Measurements from ENCODE around the gene PLCH1.

DNA sequence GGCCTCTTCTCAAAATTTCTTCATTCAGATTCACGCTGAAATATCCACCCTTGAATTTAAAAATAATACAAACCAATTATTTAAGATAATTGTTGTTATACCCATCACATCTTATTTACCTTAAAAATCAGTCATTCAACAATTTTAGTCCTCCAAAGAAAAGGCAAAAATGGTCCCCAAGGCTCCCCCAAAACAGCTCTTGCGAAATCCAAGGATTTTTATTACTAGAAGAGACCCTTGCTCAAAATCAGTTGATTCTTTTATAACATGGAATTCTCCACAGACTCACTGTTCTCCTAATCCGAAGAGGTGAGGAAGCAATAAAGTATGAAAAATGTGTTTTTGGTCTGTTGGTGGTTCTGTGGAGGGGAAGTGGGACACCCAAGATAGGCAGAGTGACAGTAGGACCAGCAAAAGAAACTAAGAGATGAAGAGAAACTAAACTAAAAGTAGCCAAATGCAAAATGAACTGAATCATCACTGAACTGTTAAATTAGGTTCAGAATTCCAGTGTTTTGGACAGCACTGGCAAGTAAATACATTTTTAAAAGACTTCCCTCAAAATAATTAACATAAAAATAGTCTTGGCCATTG, 19.1 kb upstream of the PLCH1 start:
- TF ChIP-seq, protein P1, sequence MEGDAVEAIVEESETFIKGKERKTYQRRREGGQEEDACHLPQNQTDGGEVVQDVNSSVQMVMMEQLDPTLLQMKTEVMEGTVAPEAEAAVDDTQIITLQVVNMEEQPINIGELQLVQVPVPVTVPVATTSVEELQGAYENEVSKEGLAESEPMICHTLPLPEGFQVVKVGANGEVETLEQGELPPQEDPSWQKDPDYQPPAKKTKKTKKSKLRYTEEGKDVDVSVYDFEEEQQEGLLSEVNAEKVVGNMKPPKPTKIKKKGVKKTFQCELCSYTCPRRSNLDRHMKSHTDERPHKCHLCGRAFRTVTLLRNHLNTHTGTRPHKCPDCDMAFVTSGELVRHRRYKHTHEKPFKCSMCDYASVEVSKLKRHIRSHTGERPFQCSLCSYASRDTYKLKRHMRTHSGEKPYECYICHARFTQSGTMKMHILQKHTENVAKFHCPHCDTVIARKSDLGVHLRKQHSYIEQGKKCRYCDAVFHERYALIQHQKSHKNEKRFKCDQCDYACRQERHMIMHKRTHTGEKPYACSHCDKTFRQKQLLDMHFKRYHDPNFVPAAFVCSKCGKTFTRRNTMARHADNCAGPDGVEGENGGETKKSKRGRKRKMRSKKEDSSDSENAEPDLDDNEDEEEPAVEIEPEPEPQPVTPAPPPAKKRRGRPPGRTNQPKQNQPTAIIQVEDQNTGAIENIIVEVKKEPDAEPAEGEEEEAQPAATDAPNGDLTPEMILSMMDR (IDR thresholded peaks at IDR 0.05; ENCODE audit: low read depth, low read length, poor library complexity, severe bottlenecking): no peak
- no peak for TF ChIP-seq EZH2phosphoT487 (IDR thresholded peaks at IDR 0.05; ENCODE audit: borderline replicate concordance, low read length)
